ENCODE measurements around the gene C14orf180.

The C14orf180 gene

DNA sequence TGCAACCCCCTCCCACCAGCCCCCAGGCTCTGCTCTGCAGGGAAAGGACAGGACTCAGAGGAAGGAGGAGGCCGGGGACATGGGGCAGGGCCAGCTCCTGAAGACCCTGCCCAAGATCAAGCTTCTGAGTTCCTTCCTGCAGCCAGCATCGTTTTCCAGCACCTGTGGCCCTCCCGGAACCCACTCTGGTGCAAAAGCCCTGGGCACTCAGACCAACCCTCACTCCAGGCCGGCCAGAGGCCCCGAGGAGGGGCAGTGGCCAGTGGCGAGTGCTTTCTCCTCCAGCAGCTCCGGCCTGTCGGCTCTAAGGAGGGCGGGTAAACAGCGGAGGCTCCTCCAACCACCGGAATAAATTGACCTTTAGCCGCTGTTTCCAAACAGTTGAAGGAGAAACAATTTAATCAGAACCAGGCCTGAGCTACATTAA, 14.2 kb downstream of the C14orf180 start:
- DNase-seq (ENCODE audit: low read depth in 2 of 2): no peak

GRCh38 chr14:104594310-104595046, 14.9 kb downstream of the C14orf180 start:
- no peak for DNase-seq (ENCODE audit: low read depth in 2 of 2)

DNA sequence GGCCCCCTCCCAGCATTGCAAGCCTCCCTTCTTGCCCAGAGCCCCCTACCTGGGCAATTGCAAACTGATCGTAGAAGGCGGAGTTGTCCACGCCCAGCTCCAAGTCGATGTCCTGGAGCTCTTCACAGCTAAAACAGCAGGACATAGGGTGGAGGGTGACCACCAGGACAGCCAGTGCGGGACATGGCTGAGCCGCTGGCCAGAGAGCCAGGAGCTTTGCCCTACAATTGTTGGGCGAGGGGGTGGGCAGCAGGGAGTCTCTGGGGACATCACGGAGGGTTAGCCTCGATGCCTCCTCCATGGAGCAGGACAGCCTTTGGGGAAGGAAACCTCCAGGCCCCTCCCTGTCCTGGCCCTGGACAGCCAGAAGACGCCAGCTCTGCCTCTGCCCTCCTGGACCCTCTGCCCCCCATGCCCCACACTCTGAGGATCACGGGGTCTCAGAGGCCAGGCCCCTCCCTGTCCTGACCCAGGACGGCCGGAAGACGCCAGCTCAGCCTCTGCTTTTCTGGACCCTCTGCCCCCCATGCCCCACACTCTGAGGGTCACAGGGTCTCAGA, 15.6 kb downstream of the C14orf180 start:
- DNase-seq (ENCODE audit: low read depth in 2 of 2): no peak

GRCh38 chr14:104595911-104596450, 16.4 kb downstream of the C14orf180 start:
- DNase-seq (ENCODE audit: low read depth in 2 of 2): no peak

- DNase-seq (ENCODE audit: low read depth in 2 of 2): no peak
These were observed 16.9 kb downstream of the C14orf180 start for GRCh38 chr14:104596451-104596918.

DNA sequence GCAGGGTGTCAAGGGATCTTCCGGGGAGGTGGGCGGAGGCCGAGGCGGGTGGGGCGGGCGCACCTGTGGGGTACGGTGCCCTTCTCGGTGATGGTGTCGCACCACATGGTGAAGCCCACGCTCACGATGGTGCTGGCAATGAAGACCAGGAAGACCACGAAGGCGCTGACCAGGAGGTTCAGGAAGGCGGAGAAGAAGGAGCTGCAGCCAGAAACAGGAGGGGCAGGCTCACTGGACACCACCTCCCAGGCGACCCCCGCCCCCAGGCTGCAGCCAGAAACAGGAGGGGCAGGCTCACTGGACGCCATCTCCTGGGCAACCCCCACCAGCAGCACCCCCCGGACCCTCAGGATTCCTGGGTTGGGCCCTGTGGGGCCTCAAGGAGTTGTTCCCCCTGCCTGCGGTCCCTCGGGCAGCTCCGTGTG, 17.4 kb downstream of the C14orf180 start:
- no peak for DNase-seq (ENCODE audit: low read depth in 2 of 2)

GRCh38 chr14:104597576-104597975, 18.0 kb downstream of the C14orf180 start:
- no peak for DNase-seq (ENCODE audit: low read depth in 2 of 2)

GRCh38 chr14:104598039-104598909, 18.7 kb downstream of the C14orf180 start:
- no peak for DNase-seq (ENCODE audit: low read depth in 2 of 2)

DNA sequence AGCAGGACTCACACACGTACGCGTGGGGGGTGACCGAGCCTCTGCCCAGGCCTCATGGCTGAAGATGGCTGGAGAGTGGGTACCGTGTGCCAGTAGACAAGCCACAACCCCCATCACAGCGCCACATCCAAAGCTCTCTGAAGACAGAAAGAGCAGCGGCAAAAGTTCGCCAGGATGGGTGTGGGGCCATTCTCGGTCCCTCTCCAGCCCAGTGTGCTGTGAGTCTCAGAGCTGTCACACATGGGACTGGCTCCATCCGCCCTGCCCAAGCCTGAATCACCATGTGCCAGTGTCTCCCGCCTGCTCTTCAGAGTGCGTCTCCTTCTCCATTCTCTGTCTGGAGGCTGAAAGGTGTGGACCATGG, 19.3 kb downstream of the C14orf180 start:
- no peak for DNase-seq (ENCODE audit: low read depth in 2 of 2)

DNA sequence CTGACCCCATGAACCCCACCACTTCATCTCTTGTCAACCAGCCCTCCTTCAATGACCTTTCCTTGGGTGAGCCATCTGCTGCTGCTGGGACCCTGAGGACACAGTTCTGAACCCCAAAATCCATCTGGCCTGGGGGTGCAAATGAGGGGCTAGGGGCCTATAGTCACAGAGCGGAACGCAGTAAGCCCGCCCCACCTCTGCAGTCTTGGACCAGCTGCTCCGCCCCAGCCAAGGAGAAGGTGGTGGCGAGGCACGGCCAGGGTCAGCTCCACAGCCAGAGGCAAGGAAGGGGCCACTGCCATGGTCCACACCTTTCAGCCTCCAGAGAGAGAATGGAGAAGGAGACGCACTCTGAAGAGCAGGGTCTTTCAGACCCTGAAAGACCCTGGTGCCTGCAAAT, 19.9 kb downstream of the C14orf180 start:
- no peak for DNase-seq (ENCODE audit: low read depth in 2 of 2)

DNA sequence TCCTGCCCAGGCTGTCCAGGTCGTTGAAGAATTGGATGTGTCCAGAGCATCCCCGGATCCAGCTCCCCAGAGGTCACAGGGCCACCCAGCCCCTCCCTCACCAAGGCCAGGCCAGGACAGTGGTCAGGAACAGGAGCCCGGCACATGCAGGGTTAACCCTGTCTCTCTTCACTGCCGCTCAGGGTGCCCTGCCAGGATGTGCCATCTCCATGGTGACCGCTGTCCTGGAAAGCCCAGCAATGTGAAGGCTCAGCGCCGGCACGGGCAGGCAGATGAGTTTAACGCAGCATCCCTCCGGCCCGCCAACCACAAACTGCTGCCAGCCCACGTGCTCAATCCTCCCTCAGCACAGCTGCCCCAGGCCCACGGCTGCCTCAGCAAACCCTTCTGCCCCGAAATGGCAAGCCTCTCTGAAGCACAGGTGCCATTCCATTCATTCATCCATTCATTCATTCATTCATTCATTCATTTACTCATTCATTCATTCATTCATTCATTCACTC, 20.6 kb downstream of the C14orf180 start:
- DNase-seq (ENCODE audit: low read depth in 2 of 2): no peak

DNA sequence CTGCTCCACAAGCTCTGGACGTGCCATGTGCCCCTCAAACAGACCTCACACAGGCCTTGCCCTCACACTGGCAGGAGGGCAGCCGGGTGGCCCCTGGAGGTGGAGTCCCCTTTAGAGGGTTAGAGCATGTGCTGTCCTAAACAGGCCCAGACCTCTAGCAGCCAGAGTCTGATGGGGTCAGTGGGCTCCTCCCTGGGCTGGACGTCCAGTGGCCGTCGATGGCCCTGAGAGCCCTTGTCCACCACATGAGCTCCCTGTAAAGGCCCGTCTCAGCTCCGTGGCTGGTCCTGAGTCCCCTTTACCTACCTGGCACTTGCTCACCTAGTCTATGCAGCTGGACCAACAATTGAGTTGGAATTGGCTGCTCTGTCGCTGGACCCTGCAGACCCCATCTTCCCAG, 21.2 kb downstream of the C14orf180 start:
- no peak for DNase-seq (ENCODE audit: low read depth in 2 of 2)

DNA sequence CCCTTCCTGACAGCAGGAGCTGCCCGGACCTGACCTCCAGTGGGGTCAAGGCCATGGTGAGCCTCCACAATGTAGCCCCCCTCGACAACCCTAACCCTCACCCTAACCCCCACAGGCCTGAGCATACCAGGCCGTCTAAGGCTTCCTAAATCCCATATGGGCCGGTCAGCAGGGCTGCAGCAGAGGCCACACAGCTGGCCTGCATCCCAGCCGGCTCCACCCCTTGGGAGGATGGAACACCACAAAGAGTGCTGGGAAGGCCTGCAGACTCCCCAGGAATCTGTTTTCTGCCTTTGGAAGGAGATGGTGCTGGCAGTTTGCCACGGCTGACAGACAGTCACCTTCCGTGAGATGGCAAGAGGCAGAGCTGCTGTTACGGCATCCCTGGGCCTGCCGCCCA, 22.2 kb downstream of the C14orf180 start:
- no peak for DNase-seq (ENCODE audit: low read depth in 2 of 2)

DNA sequence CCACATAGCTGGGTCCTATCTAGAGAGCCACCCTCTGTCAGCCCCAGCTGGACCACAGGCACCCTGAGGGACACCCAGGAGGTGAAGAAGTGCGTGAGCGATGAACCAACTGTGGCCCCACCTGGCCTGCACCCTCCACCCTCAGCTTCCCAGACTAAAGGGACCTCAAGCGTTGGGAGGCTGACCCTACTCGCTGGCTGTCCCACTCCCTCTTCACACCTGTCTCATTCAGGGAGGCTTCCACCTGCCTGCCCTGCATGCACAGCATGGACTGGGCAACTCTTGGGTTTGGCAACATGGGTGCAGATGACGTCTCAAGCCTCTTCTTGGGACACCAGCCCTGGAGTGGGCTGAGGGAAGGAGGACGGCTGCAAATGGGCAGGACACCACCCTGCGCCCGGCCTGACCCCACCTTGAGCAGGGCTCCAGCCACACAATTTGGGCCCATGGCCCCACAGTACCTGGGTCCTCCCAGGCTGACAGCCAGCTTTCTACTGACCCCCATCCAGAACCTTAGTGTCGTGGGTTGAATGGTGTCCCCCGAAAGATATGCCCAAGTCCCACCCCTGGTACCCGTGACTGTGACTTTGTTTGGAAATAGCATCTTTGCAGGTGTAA, 22.9 kb downstream of the C14orf180 start:
- DNase-seq (ENCODE audit: low read depth in 2 of 2): no peak

DNA sequence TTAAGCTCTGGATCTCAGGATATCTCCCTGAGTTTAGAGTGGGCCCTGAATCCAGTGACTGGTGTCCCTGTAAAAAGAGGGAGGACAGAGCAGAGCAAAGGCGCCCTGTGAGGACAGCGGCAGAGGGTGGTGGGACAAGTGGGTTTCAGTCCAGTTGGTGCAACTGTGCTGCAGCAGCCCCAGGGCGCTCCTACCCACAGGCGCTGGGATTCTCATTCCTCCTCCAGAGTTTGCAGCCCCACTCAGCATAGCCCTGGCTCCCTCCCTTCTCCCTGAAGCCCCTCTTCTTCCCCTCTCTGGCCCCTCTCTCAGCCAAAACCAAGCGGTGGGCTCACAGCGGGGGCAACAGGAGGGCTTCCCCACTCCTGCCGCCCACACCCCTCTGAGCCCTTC, 23.4 kb downstream of the C14orf180 start:
- no peak for DNase-seq (ENCODE audit: low read depth in 2 of 2)

- DNase-seq (ENCODE audit: low read depth in 2 of 2): no peak
These were observed 24.3 kb downstream of the C14orf180 start for GRCh38 chr14:104603711-104604401.

- DNase-seq (ENCODE audit: low read depth in 2 of 2): no peak
These were observed 25.2 kb downstream of the C14orf180 start, which contains the start of gene TMEM179 for GRCh38 chr14:104604458-104605449. TSS of gene TMEM179 (minus strand) at chr14:104604772. CDS start at chr14:104604741, 31 bp downstream.

DNA sequence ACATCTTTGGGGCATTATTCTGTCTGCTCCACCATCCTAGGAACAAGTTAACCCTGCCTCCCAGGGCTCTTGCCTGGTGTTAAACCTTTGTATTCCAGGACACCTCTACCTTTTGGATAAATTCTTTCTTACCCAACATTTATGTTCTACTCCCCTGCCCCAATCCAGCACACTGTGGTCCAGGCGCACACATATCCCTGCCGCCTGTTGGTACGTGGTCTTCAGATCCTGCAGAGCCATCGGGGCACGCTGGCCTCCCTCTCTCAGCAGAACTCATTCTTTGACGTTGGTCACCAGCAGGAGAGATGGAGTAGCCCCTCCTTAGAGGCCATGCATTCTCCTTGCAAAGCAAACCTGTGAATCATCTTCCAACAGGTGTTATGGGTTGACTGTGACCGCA, 30.1 kb downstream of the C14orf180 start:
- DNase-seq (ENCODE audit: low read depth in 2 of 2): no peak

DNA sequence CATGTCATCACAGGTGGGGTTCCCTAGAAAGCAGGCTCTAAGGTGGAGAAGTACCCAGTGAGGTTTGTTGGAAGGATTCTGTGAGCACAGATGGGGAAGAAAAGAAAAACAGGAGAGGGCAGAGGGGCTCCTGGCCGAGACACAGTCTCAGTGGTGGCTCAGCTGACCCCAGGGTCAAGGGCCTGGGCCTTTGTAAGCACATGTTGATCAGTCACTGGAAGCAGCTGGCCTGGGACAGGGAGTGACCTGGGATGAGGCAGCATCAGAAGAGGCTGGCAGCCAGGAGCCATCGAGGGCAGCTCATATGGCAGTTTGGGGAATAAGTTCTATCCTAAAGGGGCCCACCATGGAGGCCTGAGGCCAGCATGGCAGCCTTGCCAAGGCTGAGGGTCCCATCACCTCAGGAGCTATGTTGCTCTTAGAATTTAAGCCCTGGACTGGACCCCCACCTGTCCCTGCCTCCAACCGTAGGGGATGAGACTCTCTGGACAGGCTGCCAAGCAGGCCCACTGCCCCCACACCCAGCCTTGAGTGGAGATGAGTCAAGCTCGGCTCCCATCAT, 31.3 kb downstream of the C14orf180 start:
- DNase-seq (ENCODE audit: low read depth in 2 of 2): no peak

Data from stimulated activated CD4-positive, alpha-beta T cell treated with anti-CD3 and anti-CD28 coated beads, Interleukin-1b, Interleukin-23, amount 100 ng/mL, for 1 hour (primary cell).